NCI-H2107 treated with DMSO at 0.1 percent for 48 hours (cell line): ENCODE results near the gene COPZ2.
"Not testable (repeated sequence)": the region's sequence is repeated elsewhere in the genome, so short reads cannot be mapped to it uniquely, and the experiment has no call there.

Source experiments
- DNase-seq: peaks from one replicate; lab custom pipeline; 2025; ENCODE audit not compliant: unreplicated experiment; lab: John Stamatoyannopoulos, UW

The COPZ2 gene

DNA sequence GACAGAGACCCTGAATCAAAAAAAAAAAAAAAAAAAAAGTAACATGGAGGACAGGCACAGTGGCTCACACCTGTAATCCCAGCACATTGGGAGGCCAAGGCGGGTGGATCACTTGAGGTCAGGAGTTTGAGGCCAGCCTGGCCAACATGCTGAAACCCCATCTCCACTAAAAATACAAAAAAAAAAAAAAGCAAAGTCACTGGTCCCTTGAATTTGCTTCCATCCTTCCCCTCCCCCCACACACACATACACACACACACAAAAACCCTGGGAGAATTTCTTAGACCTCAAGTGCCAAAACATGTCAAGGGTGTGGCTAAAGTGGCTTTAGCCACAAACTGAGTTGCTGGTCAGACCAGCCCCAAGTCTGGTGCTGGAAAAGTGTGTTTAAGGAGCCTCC lies 49.2 kb downstream of the COPZ2 start:
- DNase-seq, result not testable (repeated sequence)

DNA sequence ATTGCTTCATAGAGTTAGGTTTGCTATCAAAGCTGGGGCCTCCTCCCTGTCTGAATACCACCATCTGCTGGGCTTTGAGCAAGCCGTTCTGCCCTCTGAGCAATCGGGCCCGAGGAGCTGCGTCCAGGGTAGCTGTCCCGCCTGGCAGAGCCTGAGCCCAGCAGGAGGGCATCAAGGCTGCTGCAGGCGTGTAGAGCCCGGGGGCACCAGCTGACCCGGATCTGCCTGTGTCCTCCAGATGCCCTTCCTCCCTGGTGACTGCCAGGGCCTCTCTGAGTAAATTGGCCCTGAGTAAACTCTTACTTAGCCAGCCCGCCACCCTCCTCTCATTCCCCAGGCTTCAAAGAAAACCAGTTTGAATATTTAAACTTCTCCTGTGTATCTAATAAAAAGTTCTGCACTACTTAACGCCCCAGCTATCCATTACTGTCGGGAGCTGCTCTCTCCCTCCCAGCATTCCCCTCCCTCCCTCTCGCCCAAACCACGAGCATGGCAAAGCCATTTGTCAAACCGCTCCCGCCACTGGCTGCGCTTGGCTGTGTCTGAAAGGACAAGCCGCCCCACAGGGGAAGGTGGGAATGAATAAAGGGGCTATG lies 50.3 kb downstream of the COPZ2 start:
- peak; percentile 49 for DNase-seq

DNA sequence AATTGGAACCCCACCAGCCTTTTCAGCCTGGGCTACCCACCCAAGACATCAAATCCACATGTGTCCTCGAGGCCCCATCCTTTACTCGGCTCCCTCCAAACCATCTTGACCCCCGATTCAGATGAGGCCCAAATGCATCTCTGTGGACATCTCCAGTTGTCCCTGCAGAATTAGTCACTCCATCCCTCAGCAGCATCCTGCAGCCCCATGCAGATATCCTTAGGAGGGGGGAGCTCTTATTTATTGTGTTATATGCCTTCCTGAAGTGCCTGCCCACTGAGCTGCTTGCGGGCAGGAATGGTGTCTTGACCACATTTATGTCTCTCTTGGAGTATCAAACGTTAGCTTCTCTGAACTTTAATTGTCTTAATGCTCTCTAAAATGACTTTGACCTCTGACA lies 51.1 kb downstream of the COPZ2 start:
- DNase-seq, result no peak

DNA sequence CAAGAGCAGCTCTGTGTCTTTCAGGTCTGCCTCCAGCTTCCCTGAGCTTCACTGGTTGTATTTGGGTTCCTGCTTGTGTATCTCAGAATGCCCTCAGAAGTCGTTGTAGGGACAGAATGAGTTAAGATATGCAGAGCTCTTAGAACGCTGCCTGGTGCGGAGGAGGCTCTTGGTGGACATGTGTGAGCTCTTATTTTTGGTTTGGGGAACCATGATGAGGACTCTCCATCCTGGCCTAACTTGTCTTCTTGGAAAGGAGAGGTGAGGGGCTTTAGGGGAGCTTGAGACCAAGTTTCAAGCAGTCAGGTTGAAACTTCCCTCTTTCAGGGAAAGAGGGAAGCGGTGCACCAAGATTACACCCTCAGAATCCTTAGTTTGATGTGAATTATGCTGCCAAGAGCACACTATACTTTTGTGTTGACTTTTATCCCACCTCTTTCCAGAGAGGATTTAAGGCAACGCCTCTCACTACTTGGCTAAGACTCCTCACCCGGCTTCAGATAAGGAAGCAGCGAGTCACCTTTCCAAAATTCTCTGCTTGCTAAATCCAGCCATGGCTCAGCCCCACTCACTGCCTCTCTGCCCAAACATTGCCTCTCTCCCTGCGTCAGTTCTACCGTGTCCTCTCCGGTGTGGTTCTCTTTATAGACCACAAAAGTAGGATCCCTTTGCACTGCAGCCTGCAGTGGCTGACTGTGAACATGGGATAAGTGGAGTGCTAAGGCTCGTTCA lies 53.9 kb downstream of the COPZ2 start:
- DNase-seq, result no peak

DNA sequence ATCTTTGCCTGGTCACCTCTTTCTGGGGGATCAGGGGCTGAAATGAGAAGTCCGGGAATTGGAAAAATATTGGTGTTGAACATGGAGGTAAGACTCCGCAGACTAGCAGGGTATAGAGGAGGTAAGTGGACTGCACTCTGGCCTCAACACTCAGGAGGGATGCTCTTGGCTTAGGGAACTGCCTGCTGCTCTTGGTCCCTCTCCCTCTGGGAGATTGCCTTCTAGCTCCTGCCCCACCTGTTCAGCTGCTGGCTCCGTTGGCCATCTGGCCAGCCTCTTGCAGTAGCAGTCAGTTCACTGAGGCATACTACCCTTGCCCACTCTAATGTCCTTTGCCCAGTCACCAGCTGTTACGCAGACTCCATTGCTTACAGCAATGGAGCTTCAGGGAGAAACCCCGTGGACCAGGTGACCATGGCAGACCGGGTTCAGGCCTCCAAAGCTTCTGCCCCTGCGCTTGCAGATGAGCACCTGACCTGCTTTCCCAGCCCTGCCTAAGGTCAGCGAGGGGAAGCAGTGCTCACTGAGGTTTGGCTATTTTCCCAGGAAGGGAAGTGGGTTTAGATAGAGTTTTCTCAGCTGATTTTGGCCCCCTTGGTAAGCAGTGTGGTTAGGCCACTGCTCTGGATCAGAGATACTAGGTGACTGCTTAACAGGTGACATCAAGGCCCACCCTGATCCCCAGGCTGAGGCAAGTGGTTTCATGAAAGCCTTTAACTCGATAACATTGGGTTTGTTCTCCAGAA lies 54.8 kb downstream of the COPZ2 start:
- DNase-seq, result no peak

DNA sequence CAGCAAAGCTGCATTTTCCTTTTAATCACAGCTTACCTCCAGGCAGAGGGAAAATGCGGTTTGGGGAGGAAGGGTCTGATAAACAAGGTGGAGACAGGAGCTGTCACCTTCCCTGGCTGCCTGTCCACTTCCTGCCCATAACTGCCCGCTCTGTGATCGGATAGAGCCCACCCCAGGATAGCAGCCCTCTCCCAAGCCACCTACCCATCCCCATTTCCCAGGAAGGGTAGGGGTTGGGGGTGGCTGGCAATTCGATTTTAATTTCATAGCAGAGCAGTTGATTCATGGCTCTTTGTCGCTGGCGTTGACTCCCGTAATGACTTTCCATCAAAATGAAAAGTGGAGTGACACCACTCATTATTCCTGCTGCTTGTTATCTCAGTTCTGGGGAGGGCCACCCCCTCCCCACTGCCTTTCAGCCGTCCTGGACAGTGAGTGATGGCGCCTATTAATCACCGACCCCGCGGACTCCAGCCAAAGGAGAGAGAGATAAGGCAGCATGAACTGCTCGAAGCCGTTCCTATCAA lies 55.4 kb downstream of the COPZ2 start:
- DNase-seq, result no peak

DNA sequence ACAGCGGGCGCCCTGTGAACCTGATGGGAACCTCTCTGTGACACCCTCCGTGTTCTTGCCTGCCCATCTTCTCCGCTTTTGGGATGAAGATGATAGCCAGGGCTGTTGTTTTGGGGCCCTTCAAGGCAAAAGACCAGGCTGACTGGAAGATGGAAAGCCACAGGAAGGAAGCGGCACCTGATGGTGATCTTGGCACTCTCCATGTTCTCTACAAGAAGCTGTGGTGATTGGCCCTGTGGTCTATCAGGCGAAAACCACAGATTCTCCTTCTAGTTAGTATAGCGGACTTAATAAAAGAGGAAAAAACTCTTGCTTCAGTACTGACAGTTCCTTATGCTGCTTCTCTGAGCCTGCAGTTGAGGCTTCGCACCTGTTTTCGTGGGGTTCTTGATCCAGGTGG lies 56.1 kb downstream of the COPZ2 start:
- no peak for DNase-seq

DNA sequence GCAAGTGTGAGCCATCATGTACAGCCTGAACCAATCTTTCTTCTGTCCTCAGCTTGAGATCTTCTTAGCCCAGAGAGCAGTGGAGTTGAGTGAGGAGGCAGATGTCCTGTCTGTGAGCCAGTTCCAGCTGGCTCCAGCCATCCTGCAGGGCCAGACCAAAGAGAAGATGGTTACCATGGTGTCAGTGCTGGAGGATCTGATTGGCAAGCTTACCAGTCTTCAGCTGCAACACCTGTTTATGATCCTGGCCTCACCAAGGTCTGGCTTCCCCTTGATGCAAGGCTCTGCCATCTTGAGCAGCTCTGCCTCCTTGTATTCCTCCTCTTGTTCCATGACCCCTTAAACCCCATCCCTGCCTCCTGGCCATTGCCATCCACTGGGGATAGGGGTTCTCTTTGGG lies 57.1 kb downstream of the COPZ2 start:
- DNase-seq, result no peak

DNA sequence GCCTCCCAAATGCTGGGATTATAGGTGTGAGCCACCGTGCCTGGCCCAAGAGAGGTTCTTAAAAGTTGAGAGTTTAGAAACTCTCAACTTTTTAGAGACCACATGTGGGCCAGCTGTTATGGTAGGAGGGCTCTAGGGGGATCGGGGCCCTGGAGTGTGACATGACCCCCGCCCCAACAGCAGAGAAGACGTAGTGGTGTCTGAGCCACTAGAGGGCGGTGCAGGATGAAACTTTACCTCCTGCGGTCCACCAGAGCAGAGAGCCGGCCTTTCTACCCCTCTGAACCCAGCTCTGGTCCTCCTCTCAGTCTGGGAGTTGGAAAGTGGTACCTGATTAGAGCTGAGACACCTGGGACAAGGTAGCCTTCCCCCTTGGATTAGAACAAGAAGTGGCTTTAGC lies 59.3 kb downstream of the COPZ2 start:
- peak; percentile 30 for DNase-seq
